Activated CD8-positive, alpha-beta memory T cell treated with anti-CD3 and anti-CD28 coated beads, Interleukin-2, amount 10 ng/mL, durations not matched to agents 7 days and 5 days (primary cell): ENCODE data around the gene NUDC. TPM values are rescaled to one million over a fixed set of nuclear protein-coding genes. Genes with fewer than 3 reads are reported as not detected.

Experiments
- ATAC-seq: fragments of 150-1000 bp; cut with Tn5 transposase; one replicate; pipeline ENCODE4 v1.10.0; 2021; ENCODE audit warnings: moderate library complexity
- CTCF ChIA-PET: fragments of 350-600 bp; sonication (Branson Sonifier 250); formaldehyde crosslinking; loops from one replicate; lab custom pipeline; 2021; ENCODE audit warnings: antibody characterized with exemption; lab: Charles Lee
- DNase-seq: peaks from one replicate; pipeline ENCODE4 v3.0.0-alpha.2; 2020
- H3K27ac Mint-ChIP-seq: one replicate; pipeline ENCODE4 v1.8.0; 2021; ENCODE audit warnings: mild to moderate bottlenecking, mixed read lengths
- H3K27me3 Mint-ChIP-seq: one replicate; pipeline ENCODE4 v1.8.0; 2021; ENCODE audit warnings: mixed read lengths
- H3K36me3 Mint-ChIP-seq: one replicate; pipeline ENCODE4 v1.8.0; 2021; ENCODE audit warnings: mild to moderate bottlenecking, mixed read lengths
- H3K4me1 Mint-ChIP-seq: one replicate; pipeline ENCODE4 v1.8.0; 2021; ENCODE audit warnings: mixed read lengths
- H3K4me3 Mint-ChIP-seq: one replicate; pipeline ENCODE4 v1.8.0; 2021; ENCODE audit warnings: mild to moderate bottlenecking, moderate library complexity, mixed read lengths
- H3K9me3 Mint-ChIP-seq: one replicate; pipeline ENCODE4 v1.8.0; 2022; ENCODE audit warnings: low read depth, mixed read lengths
- total RNA-seq, 2 experiments: library from RNA; stranded (reverse); gene quantifications; one replicate each; pipeline ENCODE4 v1.2.3, GENCODE V29; 2021

NUDC gene
- total RNA-seq, 2 experiments from 2014 or later, result 88.8 to 91.6 TPM

- Mint-ChIP-seq H3K27ac (no peak overlapping the region), H3K4me1 (peaks cover 13% of the 10 kb centered on the region), H3K36me3 (no peaks in the 10 kb centered on the region), H3K9me3 (no peaks in the 10 kb centered on the region), H3K4me3 (no peak overlapping the region), H3K27me3 (peaks cover 62% of the 10 kb centered on the region)
- no peak for DNase-seq
- no peak for ATAC-seq
- CTCF ChIA-PET, result interaction anchor here (0.6 to 8.6 kb wide), 3 partner anchors 24 to 102 kb away, joined by 3 to 70 read pairs (median 3); no protein-coding TSS in a partner anchor
Measured at GRCh38 chr1:26991310-26992116, 70.0 kb downstream of the NUDC start.

- H3K27ac Mint-ChIP-seq, result no peak within 1 kb of the TSS
- DNase-seq, result peak; percentile 72
- peaks cover 17% of the 10 kb centered on the region for H3K4me1 Mint-ChIP-seq
- peaks cover 68% of the 10 kb centered on the region for H3K27me3 Mint-ChIP-seq
- ATAC-seq, result peak; percentile 72
- peak within 1 kb of the TSS; percentile 61 for H3K4me3 Mint-ChIP-seq
- no peaks in the 10 kb centered on the region for H3K36me3 Mint-ChIP-seq
- H3K9me3 Mint-ChIP-seq, result no peaks in the 10 kb centered on the region
- CTCF ChIA-PET, result interaction anchor here (1.6 to 8.6 kb wide), 2 partner anchors 19 to 52 kb away, joined by 4 to 70 read pairs; no protein-coding TSS in a partner anchor
Measured at GRCh38 chr1:26993237-26994019, 71.9 kb downstream of the NUDC start, which contains the start of gene TRNP1. TSS of gene TRNP1 (plus strand) at chr1:26993692. CDS start at chr1:26993787, 95 bp downstream.

GRCh38 chr1:26994020-26994786, 72.7 kb downstream of the NUDC start:
- peaks cover 64% of the 10 kb centered on the region for H3K27me3 Mint-ChIP-seq
- H3K27ac Mint-ChIP-seq, result no peak overlapping the region
- peaks cover 17% of the 10 kb centered on the region for H3K4me1 Mint-ChIP-seq
- H3K9me3 Mint-ChIP-seq, result no peaks in the 10 kb centered on the region
- no peak for DNase-seq
- CTCF ChIA-PET, result interaction anchor here (0.5 to 8.6 kb wide), 5 partner anchors 14 to 161 kb away, joined by 3 to 70 read pairs (median 4); partner anchors contain the start of gene SLC9A1
- peak; percentile 34 for ATAC-seq
- no peaks in the 10 kb centered on the region for H3K36me3 Mint-ChIP-seq
- H3K4me3 Mint-ChIP-seq, result peak overlapping the region; percentile 42

- DNase-seq, result no peak
- Mint-ChIP-seq H3K4me1 (peaks cover 17% of the 10 kb centered on the region), H3K4me3 (peak overlapping the region; percentile 42), H3K27me3 (peaks cover 60% of the 10 kb centered on the region), H3K36me3 (no peaks in the 10 kb centered on the region), H3K27ac (no peak overlapping the region), H3K9me3 (no peaks in the 10 kb centered on the region)
- CTCF ChIA-PET, result interaction anchor here (1.1 to 8.6 kb wide), 8 partner anchors 9 to 209 kb away, joined by 3 to 70 read pairs (median 4); partner anchors contain the start of gene GPATCH3
- ATAC-seq, result no peak
Measured at GRCh38 chr1:26994787-26995517, 73.4 kb downstream of the NUDC start.

GRCh38 chr1:26996024-26996423, 74.5 kb downstream of the NUDC start:
- Mint-ChIP-seq H3K4me1 (peaks cover 17% of the 10 kb centered on the region), H3K27me3 (peaks cover 61% of the 10 kb centered on the region), H3K36me3 (no peaks in the 10 kb centered on the region), H3K27ac (no peak overlapping the region), H3K9me3 (no peaks in the 10 kb centered on the region), H3K4me3 (no peak overlapping the region)
- ATAC-seq (no peak), DNase-seq (no peak)
- CTCF ChIA-PET, result interaction anchor here (0.7 to 8.6 kb wide), 9 partner anchors 8 to 305 kb away, joined by 3 to 70 read pairs (median 11); partner anchors contain the start of genes GPATCH3 and TENT5B

Other genes with a start within 250 kb of the NUDC start
- gene ARID1A, start 225.7 kb upstream of the NUDC start, total RNA-seq, result 100 to 1,000 TPM in 1 of 2 experiments, 10 to 100 TPM in 1; 92.4 to 112 TPM
- 1 to 10 TPM; 8.6 to 9.7 TPM for gene PIGV, start 133.8 kb upstream of the NUDC start, total RNA-seq
- 10 to 100 TPM; 53.1 to 54.9 TPM for gene ZDHHC18, start 95.1 kb upstream of the NUDC start, total RNA-seq
- under 1 TPM in 1 of 2 experiments, not detected in 1; 0.73 TPM for gene SFN, start 58.6 kb upstream of the NUDC start, total RNA-seq
- gene GPN2, start 31.5 kb upstream of the NUDC start, total RNA-seq, result 10 to 100 TPM; 32.9 to 41.1 TPM
- 10 to 100 TPM; 15.0 to 17.0 TPM for gene GPATCH3, start 21.3 kb upstream of the NUDC start, total RNA-seq
- not detected for gene NR0B2, start 7.8 kb upstream of the NUDC start, total RNA-seq
- gene KDF1, start 38.7 kb downstream of the NUDC start, total RNA-seq, result not detected
- gene TRNP1, start 71.9 kb downstream of the NUDC start, total RNA-seq, result under 1 TPM; 0.15 to 0.19 TPM
- gene TENT5B, start 91.1 kb downstream of the NUDC start, total RNA-seq, result not detected
- 10 to 100 TPM; 25.8 to 26.3 TPM for gene SLC9A1, start 233.4 kb downstream of the NUDC start, total RNA-seq